Measurements from ENCODE around the gene MICAL3. TPM values are rescaled to one million over a fixed set of nuclear protein-coding genes. Genes with fewer than 3 reads are reported as not detected.
A peak's percentile ranks its signal among the peaks of the same experiment; 100 is the strongest.

The MICAL3 gene
- total and polyA plus RNA-seq, 2 donors from 2014 or later = 5.0 to 99.4 TPM

GRCh38 chr22:17915676-17916075, 108.7 kb downstream of the MICAL3 start:
- Histone ChIP-seq H3K36me3 (ENCODE audit: control insufficient read depth in 2 of 3, insufficient read depth in 3 of 3, low read length in 3 of 3) (no peaks in the 10 kb centered on the region), H3K4me1 (ENCODE audit: control insufficient read depth in 2 of 3, insufficient read depth in 2 of 3, low read depth in 1 of 3, low read length in 3 of 3) (peaks cover 0 to 19% (median 17%) of the 10 kb centered on the region in 3 donors), H3K4me3 (ENCODE audit: low read length in 3 of 3) (no peak overlapping the region), H3K27me3 (ENCODE audit: control insufficient read depth, insufficient read depth, low read length) (no peaks in the 10 kb centered on the region), H3K9ac (ENCODE audit: low read length in 3 of 3) (no peak overlapping the region), H3K27ac (ENCODE audit: low read depth in 2 of 2, low read length in 2 of 2) (no peak overlapping the region), H3K9me3 (ENCODE audit: control insufficient read depth in 2 of 3, insufficient read depth in 1 of 3, low read length in 3 of 3) (no peaks in the 10 kb centered on the region)
- no peak for FAIRE-seq
- no peak for DNase-seq
- intact Hi-C loops (cut with DNase I) = no loop called here
- no peak for TF ChIP-seq CTCF (IDR thresholded peaks at IDR 0.05; ENCODE audit: borderline replicate concordance, extremely low read depth, insufficient read depth)

GRCh38 chr22:17915188-17915587, 109.2 kb downstream of the MICAL3 start:
- H3K27me3 ChIP-seq (ENCODE audit: control insufficient read depth, insufficient read depth, low read length) = no peaks in the 10 kb centered on the region
- DNase-seq = no peak
- FAIRE-seq = no peak
- H3K4me3 ChIP-seq (ENCODE audit: low read length in 3 of 3) = no peak overlapping the region
- no peak for TF ChIP-seq CTCF (IDR thresholded peaks at IDR 0.05; ENCODE audit: borderline replicate concordance, extremely low read depth, insufficient read depth)
- no peak overlapping the region for H3K27ac ChIP-seq (ENCODE audit: low read depth in 2 of 2, low read length in 2 of 2)
- no peak overlapping the region for H3K9ac ChIP-seq (ENCODE audit: low read length in 3 of 3)
- intact Hi-C loops (cut with DNase I) = no loop called here
- no peaks in the 10 kb centered on the region for H3K9me3 ChIP-seq (ENCODE audit: control insufficient read depth in 2 of 3, insufficient read depth in 1 of 3, low read length in 3 of 3)
- H3K36me3 ChIP-seq (ENCODE audit: control insufficient read depth in 2 of 3, insufficient read depth in 3 of 3, low read length in 3 of 3) = no peaks in the 10 kb centered on the region
- H3K4me1 ChIP-seq (ENCODE audit: control insufficient read depth in 2 of 3, insufficient read depth in 2 of 3, low read depth in 1 of 3, low read length in 3 of 3) = peaks cover 0 to 19% (median 18%) of the 10 kb centered on the region in 3 donors

GRCh38 chr22:17914474-17914873, 109.9 kb downstream of the MICAL3 start:
- FAIRE-seq (no peak), DNase-seq (peak in 3 of 5 donors; percentile 23 to 66 (median 52))
- Histone ChIP-seq H3K36me3 (ENCODE audit: control insufficient read depth in 2 of 3, insufficient read depth in 3 of 3, low read length in 3 of 3) (no peaks in the 10 kb centered on the region), H3K4me3 (ENCODE audit: low read length in 3 of 3) (no peak overlapping the region), H3K27me3 (ENCODE audit: control insufficient read depth, insufficient read depth, low read length) (no peaks in the 10 kb centered on the region), H3K27ac (ENCODE audit: low read depth in 2 of 2, low read length in 2 of 2) (no peak overlapping the region), H3K9me3 (ENCODE audit: control insufficient read depth in 2 of 3, insufficient read depth in 1 of 3, low read length in 3 of 3) (no peaks in the 10 kb centered on the region), H3K4me1 (ENCODE audit: control insufficient read depth in 2 of 3, insufficient read depth in 2 of 3, low read depth in 1 of 3, low read length in 3 of 3) (peaks cover 3 to 20% (median 17%) of the 10 kb centered on the region in 3 donors), H3K9ac (ENCODE audit: low read length in 3 of 3) (no peak overlapping the region)
- TF ChIP-seq CTCF (IDR thresholded peaks at IDR 0.05; ENCODE audit: borderline replicate concordance, extremely low read depth, insufficient read depth) = no peak
- intact Hi-C loops (cut with DNase I) = no loop called here

GRCh38 chr22:17913801-17914347, 110.5 kb downstream of the MICAL3 start:
- intact Hi-C loops (cut with DNase I) = no loop called here
- no peak overlapping the region for H3K27ac ChIP-seq (ENCODE audit: low read depth in 2 of 2, low read length in 2 of 2)

More at GRCh38 chr22:17913801-17914347, 110.5 kb downstream of the MICAL3 start:
- FAIRE-seq = no peak
- Histone ChIP-seq H3K9me3 (ENCODE audit: control insufficient read depth in 2 of 3, insufficient read depth in 1 of 3, low read length in 3 of 3) (no peaks in the 10 kb centered on the region), H3K9ac (ENCODE audit: low read length in 3 of 3) (no peak overlapping the region), H3K27me3 (ENCODE audit: control insufficient read depth, insufficient read depth, low read length) (no peaks in the 10 kb centered on the region), H3K4me1 (ENCODE audit: control insufficient read depth in 2 of 3, insufficient read depth in 2 of 3, low read depth in 1 of 3, low read length in 3 of 3) (peaks cover 3 to 19% (median 16%) of the 10 kb centered on the region in 3 donors), H3K4me3 (ENCODE audit: low read length in 3 of 3) (no peak overlapping the region), H3K36me3 (ENCODE audit: control insufficient read depth in 2 of 3, insufficient read depth in 3 of 3, low read length in 3 of 3) (no peaks in the 10 kb centered on the region)
- no peak for TF ChIP-seq CTCF (IDR thresholded peaks at IDR 0.05; ENCODE audit: borderline replicate concordance, extremely low read depth, insufficient read depth)
- DNase-seq = no peak
